ENCODE results near the gene KRTAP20-1.

The KRTAP20-1 gene, protein sequence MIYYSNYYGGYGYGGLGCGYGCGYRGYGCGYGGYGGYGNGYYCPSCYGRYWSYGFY
- 0 to 0.03 (median 0) reads per million in 18 experiments for total RNA-seq

DNA sequence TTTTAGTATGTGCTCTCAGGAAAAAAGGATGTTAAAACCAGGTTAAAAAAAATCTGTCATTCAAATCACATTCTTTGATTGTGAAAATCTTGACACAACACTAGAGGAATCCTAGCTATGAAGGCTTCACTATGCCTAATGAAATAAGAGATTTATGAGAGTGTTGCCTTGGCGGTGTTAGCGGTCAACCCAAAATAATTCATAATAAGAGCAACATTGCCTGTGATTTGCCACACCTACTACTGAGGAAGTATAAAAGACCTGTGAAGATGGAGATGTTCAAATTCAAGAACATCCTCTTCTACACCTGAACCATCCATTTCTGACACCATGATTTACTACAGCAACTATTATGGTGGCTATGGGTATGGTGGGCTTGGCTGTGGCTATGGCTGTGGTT lies at the start of gene KRTAP20-1:
TSS of gene KRTAP20-1 (plus strand) at position 301 of the 400 bp plus-strand sequence. CDS start at position 331, 30 bp downstream.
- DNase-seq = no peak

DNA sequence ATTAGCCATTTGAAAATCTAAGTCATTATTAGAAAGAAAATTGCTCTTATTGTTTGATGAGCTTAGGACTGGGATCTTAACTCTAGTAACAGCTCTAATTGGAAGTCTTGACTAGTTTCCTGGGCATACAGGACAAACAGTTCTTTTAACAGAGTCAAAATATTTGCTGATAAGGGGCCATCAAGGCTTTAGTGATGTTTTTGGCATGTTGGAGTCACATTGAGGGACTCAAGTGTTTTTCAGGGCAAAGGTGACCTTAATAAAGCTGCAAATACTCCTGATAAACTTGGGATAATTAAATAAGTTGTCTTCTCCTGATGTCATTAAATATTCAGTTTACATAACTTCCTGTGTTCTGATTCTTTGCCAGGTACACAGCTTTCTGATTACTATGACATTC lies 48.6 kb upstream of the KRTAP20-1 start:
- DNase-seq = no peak

DNA sequence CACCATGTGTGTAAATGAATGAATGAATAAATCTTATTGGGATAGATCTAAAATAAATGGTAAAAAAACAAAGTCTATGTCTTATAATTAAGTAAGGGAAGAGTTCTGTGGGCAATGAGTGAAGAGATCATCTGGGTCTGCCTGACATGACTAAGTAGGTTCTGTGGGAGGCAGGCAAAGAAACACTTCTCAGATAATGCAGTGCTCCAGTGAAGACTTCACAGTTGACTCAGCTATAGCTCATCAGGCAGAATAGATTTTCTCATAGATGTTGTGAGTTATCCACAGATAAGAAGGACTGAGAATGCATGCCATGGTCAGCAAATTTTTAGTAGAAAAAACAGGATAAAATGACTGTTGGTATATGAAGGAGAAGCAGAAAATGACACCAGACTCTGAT lies 38.5 kb upstream of the KRTAP20-1 start:
- DNase-seq = no peak

DNA sequence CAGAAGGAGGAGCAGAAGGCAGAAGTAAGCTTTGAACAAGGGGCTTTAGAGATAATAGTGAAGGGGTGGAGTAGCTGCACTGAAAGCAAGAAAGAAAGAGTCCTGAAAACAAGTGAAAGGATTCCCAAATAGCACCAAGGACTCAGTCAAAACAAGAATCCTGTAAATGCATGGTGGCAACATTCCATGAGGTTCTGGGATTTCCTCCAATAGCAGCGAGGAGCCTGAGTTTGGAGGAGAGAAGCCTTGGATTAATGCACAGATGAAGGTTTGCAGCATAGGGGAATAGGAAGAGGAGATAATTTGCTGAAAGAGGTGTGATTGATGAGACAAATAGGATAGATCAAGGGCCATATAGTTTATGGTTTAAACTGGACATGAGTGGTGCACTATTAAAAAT lies 36.9 kb upstream of the KRTAP20-1 start:
- no peak for DNase-seq

DNA sequence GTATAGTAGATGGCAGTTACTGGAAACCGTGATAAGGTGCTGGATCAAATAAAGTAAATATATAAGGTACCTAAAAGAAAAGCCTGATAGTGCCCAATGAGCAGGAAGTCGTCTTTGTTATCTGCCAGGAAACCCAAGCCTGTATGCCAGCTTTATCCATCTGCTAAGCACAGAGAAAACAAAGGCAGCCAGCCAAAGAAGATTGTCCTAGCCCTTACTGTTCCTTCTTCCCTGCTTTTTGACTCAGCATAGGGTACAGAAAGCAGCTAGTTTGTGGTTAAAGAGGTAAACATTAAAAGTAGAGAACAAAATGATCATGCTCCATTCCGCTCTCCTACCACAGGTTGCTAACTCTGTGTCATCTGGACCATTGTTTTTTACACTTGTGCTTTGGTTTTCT lies 36.1 kb upstream of the KRTAP20-1 start:
- DNase-seq = no peak

DNA sequence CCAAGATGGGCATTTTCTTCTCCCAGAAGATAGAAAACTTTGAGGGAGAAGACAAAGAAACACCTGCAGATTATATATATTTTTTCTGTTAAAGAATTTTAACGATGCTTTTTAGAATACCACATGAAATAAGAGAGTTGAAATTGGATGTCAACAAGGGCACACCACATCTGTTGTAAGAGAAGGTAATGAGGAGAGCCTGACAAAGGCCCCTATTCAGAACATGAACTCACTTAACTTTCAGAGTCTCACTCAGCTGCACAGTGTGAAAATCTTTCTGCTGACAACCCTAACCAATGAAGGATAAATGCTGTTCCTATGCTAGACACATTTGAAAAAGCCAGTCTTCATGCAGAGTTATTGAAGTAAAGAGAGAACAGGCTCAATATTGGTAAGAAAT lies 33.4 kb upstream of the KRTAP20-1 start:
- no peak for DNase-seq

DNA sequence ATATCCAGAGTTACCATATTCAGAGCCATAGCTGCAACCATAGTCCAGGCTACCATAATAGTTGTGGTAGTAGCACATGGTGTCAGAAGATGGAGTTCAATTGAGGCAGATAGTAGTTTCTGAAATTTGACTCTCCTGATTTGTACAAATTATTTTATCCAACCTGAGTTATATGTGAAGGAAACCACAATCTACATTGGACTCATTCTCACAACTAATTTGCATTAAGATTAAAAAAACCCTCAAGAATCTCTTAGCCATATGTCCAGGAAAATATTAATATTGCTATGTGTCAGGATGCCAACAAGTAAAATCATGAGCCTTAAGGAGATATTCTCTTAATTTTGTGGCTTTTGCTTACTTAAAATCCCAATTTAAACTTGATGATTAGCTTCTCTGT lies 25.9 kb upstream of the KRTAP20-1 start, which contains the start of gene KRTAP22-2:
TSS of gene KRTAP22-2 (minus strand) at position 101 of the 400 bp plus-strand sequence.
- DNase-seq = no peak

DNA sequence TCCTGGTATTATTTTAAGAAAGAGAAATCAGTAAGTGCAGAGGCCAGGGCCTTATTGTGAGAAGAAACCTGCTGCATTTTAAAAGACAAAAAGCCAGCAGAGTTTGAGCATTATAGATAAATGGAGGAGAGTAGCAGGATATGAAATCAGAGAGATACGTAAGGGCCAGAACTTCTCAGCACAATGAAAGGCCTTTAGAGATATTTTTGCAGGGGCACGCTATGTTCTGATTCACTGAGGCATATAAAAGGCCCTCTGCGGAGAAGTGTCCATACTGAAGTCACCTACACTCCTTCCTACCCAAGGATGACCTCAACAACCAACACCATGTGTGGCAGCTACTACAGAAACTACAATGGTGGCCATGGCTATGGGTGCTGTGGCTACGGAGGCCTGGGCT lies 24.1 kb upstream of the KRTAP20-1 start, which contains the start of gene KRTAP6-3:
TSS of gene KRTAP6-3 (plus strand) at position 301 of the 400 bp plus-strand sequence. CDS start at position 307, 6 bp downstream.
- DNase-seq = no peak

DNA sequence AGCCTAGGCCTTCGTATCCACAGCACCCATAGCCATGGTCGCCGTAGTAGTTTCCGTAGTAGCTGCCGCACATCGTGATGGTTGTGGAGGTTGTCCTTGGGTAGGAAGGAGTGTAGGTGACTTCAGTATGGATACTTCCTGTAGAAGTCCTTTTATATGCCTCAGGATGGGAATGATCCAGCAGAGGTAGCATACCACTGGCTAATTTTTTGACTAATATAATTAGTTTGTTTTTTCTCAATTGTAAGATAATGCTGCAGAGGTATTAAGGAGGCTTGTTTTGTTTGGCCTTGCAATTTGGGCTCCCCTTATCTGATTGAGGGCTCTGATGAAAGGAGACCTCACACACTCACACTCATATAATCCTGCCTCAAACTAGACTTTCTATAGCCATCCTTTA lies 17.4 kb upstream of the KRTAP20-1 start, which contains the start of gene KRTAP6-2:
TSS of gene KRTAP6-2 (minus strand) at position 101 of the 400 bp plus-strand sequence. CDS start at position 73, 28 bp downstream.
- no peak for DNase-seq

DNA sequence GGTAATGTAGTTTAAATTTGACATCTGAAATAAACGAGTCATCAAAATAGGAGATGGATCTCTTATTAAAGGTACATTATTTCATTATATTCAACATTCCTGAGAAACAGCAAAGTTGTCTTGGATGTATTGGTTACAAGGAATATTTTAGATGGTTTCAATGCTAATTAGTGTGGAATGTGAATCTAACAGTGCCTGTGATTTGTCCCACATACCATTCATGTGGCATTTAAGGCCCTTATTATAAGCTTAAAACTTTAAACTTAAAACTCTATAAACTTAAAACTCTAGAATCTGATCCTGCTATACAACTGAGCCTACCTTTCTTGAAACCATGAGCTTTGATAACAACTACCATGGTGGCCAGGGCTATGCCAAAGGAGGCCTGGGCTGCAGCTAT lies 15.4 kb upstream of the KRTAP20-1 start, which contains the start of gene KRTAP22-1:
TSS of gene KRTAP22-1 (plus strand) at position 301 of the 400 bp plus-strand sequence.
- DNase-seq = no peak

DNA sequence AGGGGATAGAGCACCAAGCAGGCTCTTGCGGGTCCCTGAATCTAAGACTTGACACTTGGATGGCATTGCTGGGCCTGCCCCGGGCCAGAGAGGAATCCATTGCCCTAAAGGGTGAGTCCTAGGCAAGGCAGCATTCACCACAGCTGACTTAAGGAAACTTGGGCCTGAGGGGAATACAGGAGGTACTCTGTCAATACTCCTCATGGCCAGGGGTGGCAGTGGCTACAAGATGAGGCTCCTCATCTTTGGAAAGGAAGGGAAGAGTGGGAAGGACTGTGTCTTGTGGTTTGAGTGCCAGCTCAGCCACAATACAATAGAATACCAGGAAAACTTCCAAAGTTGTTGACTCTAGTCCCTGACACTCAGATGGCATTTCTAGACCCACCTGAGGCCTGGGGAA lies 10.3 kb upstream of the KRTAP20-1 start:
- DNase-seq = no peak

DNA sequence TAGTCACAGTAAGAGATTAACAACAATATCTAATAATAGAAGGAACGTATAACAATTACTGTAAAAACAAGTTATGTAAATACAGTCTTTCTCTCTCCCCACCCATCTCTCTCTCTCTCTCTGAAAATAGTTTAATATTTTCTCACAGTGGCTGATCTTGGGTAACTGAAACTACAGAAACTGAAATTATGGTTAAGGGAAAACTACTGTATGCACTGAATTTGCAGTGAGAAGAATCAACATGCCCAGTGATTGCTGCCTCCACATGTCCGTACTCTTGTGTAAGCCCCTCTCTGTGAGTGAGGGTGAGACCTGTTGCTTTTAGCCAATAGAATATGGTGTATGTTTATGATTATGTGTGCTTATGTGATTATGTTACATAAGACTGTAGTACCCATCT lies 4.1 kb upstream of the KRTAP20-1 start:
- DNase-seq = no peak

DNA sequence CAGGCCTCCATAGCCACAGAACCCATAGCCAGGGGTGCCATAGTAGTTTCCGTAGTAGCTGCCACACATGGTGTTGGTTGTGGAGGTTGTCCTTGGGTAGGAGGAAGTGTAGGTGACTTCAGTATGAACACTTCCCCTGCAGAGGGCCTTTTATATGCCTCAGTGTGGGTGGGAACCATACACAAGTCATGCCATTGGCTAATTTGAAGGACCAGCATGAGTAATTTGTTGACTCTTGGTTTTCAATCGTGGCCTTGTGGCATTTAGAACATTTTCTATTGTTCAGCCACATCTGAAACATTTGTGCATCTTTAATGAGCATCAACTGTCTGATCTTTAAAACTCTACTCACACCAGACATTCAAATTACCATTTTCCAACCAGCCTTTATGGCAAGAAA lies 2.4 kb upstream of the KRTAP20-1 start, which contains the start of gene KRTAP6-1:
TSS of gene KRTAP6-1 (minus strand) at position 95 of the 400 bp plus-strand sequence. CDS start at position 69, 26 bp downstream.
- no peak for DNase-seq

DNA sequence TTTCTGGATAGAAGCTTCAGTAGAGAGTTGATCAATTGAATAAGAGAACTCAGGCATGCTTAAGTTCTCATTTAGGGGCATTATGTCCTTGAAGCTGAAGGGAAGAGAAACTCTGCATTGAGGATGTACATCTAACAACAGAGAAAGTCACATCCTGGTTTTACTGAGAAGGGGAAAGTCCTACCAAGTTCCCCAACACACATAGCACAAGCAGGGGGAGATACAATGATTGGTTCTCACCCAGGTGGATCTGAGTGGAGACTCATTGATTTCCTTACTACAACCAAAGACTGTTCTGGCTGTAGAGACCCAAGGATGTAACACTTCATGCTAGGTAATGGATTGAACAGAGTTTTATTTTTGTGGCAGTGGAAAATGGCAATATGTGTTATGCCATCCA lies 1.0 kb upstream of the KRTAP20-1 start:
- DNase-seq = no peak

DNA sequence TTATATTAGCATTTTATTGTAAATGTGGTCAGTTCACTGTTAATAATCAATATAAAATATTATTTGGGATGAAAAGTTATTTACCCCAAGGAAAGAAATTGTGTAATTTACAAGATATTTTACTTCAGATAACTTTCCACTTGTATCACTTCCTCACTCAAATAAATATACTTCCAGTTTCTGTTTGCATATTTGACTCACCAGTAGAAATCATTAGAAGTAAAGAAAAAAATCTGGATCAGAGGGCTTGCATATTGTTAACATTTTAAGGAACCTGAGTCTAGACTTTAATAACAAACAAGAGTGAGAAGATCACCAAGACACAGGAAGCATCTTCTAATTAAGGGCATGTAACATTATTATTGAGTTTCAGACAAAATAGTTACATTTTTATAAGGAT lies 3.9 kb downstream of the KRTAP20-1 start:
- DNase-seq = no peak

DNA sequence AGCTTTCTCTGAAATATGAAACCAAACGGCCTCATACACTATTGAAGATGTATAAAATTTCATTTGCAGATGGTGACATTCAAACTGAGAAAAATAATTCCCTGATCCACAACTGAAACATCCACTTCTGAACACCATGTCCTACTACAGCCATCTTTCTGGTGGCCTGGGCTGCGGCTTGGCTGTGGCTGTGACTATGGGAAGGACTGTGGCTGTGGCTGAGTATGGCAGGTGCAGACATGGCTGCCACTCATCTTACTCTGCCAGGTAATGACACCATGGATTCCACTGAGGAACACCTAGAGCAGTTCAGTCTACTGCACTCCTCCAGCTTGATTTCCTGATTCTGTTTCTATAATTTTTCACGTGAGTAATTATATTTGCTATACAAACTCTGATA lies 4.3 kb downstream of the KRTAP20-1 start, which contains the start of gene KRTAP20-4:
TSS of gene KRTAP20-4 (plus strand) at position 106 of the 400 bp plus-strand sequence.
- DNase-seq = no peak

DNA sequence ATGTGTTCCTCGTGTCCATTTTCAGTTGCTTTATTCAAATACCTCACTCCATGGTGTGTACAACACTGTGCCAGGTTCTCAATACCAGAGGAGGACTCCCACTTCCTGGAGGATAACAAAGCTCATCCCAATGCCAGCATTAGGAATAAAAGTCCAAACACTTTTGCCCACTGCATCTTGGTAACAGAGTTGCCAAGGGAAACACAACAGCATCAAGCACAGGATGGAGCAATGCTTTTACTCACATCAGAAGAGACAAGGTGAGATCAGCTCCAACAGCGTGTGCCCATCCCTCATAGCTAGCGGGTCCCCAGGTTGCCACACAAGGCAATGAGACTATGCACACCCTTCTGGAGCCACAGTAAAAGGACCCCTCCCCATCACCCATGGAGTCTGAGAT lies 7.1 kb downstream of the KRTAP20-1 start:
- DNase-seq = no peak

DNA sequence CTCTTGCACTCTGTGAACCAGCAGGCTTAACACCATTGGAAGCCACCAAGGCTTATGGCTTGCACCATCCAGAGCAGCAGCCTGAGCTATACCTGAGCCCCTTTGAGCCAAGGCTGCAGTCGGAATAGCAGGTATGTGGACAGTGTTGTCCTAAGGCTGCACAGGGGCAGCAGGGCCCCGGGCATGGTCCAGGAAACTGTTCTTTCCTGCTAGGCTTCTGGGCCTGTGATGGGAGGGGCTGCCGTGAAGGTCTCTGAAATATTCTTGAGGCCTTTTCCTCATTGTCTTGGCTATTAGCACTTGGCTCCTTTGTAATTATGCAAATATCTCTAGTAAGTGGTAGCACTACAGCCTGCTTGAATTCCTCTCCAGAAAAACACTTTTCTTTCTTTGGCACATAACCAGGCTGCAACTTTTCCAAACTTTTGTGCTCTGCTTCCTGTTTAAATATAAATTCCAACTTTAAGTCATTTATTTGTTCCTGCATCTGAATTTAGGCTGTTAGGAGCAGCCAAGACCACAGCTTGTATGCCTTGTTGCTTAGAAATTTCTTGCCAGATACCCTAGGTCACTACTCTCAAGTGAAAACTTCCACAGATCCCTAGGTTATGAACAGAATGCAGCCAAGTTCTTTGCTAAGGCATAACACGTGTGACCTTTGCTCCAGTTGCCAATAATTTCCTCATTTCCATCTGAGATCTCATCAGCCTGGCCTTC lies 9.4 kb downstream of the KRTAP20-1 start:
- no peak for DNase-seq

DNA sequence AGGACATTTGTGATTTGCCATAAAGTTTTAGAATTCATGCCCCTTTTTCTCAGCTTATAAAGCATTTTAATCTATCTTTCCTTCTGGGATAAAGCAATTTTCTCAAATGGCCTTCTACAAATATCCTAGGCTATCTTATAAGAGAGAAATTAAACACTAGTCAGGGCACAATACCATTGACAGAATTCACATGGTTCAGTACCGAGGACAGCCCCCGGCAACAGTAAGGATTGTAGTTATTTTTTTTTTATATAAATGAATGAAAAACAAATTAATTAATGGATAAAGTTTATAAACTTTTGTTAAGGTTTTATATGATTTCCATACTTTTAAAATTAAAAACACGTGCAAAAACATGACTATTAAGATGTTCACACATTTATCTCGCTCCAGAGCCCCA lies 11.9 kb downstream of the KRTAP20-1 start:
- no peak for DNase-seq

DNA sequence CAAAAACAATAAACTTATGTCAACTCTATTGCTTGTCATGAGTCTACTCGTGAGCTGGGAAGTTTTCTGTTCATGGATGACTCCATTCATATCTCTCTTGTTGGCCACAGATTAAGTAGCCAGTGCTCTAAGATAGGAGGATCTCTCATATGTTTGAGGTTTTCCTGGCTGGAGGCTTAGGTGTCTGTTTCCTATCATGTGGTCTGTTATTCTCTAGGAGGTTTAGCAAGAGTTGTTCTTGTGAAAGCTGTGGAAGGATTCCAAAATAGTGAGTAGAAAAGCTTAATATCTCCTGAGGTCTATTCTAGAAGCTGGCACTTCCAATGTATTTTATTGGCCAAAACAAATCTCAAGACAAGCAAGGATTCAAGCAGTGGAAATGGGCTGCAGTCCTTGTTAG lies 13.0 kb downstream of the KRTAP20-1 start:
- no peak for DNase-seq

DNA sequence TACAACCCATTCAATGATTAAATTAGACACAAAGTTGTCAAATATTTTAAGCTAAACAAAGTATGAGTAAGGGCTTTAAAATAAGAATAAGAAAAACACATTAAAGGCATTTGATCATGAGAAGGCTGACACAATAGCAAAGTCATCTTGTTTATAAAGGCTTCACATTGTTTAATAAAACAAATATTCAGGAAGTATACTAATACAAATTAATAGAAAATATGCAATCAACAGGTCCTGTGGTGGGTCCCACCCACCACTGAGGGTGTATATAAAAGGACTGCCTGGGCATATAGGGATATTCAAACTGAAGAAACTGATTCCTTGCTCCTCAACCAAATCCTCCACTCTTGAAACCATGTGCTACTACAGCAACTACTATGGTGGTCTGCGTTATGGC lies 18.7 kb downstream of the KRTAP20-1 start, which contains the start of gene KRTAP20-2:
TSS of gene KRTAP20-2 (plus strand) at position 301 of the 400 bp plus-strand sequence. CDS start at position 359, 58 bp downstream.
- DNase-seq = no peak

DNA sequence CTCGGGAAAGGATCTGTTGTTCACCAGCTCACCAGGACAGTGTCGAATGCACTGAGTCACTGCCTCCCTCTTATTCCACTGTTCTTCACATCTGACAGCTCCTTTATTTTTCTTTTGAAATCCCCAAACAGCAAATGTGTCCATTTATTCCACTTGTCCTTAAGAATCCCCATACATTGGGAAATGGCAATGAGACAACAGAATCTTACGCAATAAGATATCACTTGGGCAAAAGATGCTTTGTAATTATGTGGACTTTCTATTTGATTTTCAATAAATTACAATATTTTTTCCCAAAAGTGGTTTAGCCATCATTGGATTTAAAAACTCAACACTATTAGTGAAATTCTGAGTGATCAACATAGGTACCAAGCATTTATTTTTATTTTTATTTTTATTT lies 22.5 kb downstream of the KRTAP20-1 start:
- no peak for DNase-seq

DNA sequence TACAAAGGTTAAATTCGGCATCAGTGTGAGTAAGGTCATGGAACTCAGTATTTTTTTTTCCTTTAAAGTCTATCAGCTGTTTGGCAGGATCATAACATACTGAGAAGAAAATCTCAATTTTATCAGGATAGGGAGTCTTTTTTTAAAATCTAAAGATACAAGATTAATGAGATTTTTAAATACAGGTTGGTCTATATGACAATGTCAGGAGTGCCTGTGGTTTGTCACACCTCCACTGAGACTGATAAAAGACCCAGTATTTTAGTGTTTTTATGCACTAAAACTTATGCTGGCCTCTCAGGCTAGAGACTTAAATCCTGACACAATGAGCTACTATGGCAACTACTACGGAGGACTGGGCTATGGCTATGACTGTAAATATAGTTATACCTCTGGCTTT lies 26.3 kb downstream of the KRTAP20-1 start, which contains the start of gene KRTAP20-3:
TSS of gene KRTAP20-3 (plus strand) at position 301 of the 400 bp plus-strand sequence.
- no peak for DNase-seq

Data from inflammatory macrophage (primary cell).